Measurements from ENCODE around the gene GSTO2.

GSTO2 gene

GRCh38 chr10:104324931-104325330 is 55.9 kb downstream of the GSTO2 start:
- no peak for DNase-seq (ENCODE audit: low read depth in 1 of 2, low spot score in 1 of 2)

- no peak for DNase-seq (ENCODE audit: low read depth in 1 of 2, low spot score in 1 of 2)
These were observed 56.8 kb downstream of the GSTO2 start for GRCh38 chr10:104325436-104326435.

GRCh38 chr10:104326991-104327610 is 58.1 kb downstream of the GSTO2 start:
- no peak for DNase-seq (ENCODE audit: low read depth in 1 of 2, low spot score in 1 of 2)

GRCh38 chr10:104327745-104328645 is 59.0 kb downstream of the GSTO2 start:
- DNase-seq (ENCODE audit: low read depth in 1 of 2, low spot score in 1 of 2): no peak

GRCh38 chr10:104328646-104328895 is 59.6 kb downstream of the GSTO2 start:
- no peak for DNase-seq (ENCODE audit: low read depth in 1 of 2, low spot score in 1 of 2)

GRCh38 chr10:104328896-104329710 is 60.1 kb downstream of the GSTO2 start:
- peak; percentile 38 to 47 for DNase-seq (ENCODE audit: low read depth in 1 of 2, low spot score in 1 of 2)

GRCh38 chr10:104329735-104330134 is 60.8 kb downstream of the GSTO2 start:
- DNase-seq (ENCODE audit: low read depth in 1 of 2, low spot score in 1 of 2): no peak

- DNase-seq (ENCODE audit: low read depth in 1 of 2, low spot score in 1 of 2): no peak
These were observed 61.5 kb downstream of the GSTO2 start for GRCh38 chr10:104330168-104331110.

- DNase-seq (ENCODE audit: low read depth in 1 of 2, low spot score in 1 of 2): no peak
These were observed 62.3 kb downstream of the GSTO2 start for GRCh38 chr10:104331208-104331838.

GRCh38 chr10:104332243-104333031 is 63.5 kb downstream of the GSTO2 start:
- DNase-seq (ENCODE audit: low read depth in 1 of 2, low spot score in 1 of 2): no peak

- no peak for DNase-seq (ENCODE audit: low read depth in 1 of 2, low spot score in 1 of 2)
These were observed 64.2 kb downstream of the GSTO2 start for GRCh38 chr10:104333032-104333727.

- no peak for DNase-seq (ENCODE audit: low read depth in 1 of 2, low spot score in 1 of 2)
These were observed 64.9 kb downstream of the GSTO2 start for GRCh38 chr10:104333728-104334373.

GRCh38 chr10:104334561-104334960 is 65.6 kb downstream of the GSTO2 start:
- DNase-seq (ENCODE audit: low read depth in 1 of 2, low spot score in 1 of 2): no peak

GRCh38 chr10:104334965-104335650 is 66.1 kb downstream of the GSTO2 start:
- no peak for DNase-seq (ENCODE audit: low read depth in 1 of 2, low spot score in 1 of 2)

GRCh38 chr10:104336821-104337467 is 68.0 kb downstream of the GSTO2 start:
- DNase-seq (ENCODE audit: low read depth in 1 of 2, low spot score in 1 of 2): no peak

GRCh38 chr10:104337521-104337984 is 68.6 kb downstream of the GSTO2 start:
- no peak for DNase-seq (ENCODE audit: low read depth in 1 of 2, low spot score in 1 of 2)
